ENCODE measurements around the gene IGFBP2.

Gene IGFBP2

GRCh38 chr2:216663846-216664245 lies 30.6 kb downstream of the IGFBP2 start:
- peaks cover 4% of the 10 kb centered on the region for H3K27me3 Mint-ChIP-seq (ENCODE audit: low read depth)
- peak overlapping the region in 1 of 3 experiments; percentile 53 for H3K27ac Mint-ChIP-seq
- no peaks in the 10 kb centered on the region for H3K9me3 Mint-ChIP-seq
- peaks cover 20% of the 10 kb centered on the region for H3K4me1 Mint-ChIP-seq
- no peak overlapping the region for H3K4me3 Mint-ChIP-seq
- TF ChIP-seq, protein P1, sequence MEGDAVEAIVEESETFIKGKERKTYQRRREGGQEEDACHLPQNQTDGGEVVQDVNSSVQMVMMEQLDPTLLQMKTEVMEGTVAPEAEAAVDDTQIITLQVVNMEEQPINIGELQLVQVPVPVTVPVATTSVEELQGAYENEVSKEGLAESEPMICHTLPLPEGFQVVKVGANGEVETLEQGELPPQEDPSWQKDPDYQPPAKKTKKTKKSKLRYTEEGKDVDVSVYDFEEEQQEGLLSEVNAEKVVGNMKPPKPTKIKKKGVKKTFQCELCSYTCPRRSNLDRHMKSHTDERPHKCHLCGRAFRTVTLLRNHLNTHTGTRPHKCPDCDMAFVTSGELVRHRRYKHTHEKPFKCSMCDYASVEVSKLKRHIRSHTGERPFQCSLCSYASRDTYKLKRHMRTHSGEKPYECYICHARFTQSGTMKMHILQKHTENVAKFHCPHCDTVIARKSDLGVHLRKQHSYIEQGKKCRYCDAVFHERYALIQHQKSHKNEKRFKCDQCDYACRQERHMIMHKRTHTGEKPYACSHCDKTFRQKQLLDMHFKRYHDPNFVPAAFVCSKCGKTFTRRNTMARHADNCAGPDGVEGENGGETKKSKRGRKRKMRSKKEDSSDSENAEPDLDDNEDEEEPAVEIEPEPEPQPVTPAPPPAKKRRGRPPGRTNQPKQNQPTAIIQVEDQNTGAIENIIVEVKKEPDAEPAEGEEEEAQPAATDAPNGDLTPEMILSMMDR (IDR thresholded peaks at IDR 0.05; ENCODE audit: unreplicated experiment in 3 of 3), result no peak
- H3K36me3 Mint-ChIP-seq (ENCODE audit: low read depth), result peaks cover 35% of the 10 kb centered on the region

- no peak overlapping the region for H3K4me3 Mint-ChIP-seq
- TF ChIP-seq, protein P1 (IDR thresholded peaks at IDR 0.05; ENCODE audit: unreplicated experiment in 3 of 3), result no peak
- peak overlapping the region in 1 of 3 experiments; percentile 53 for H3K27ac Mint-ChIP-seq
- H3K27me3 Mint-ChIP-seq (ENCODE audit: low read depth), result peaks cover 4% of the 10 kb centered on the region
- H3K9me3 Mint-ChIP-seq, result no peaks in the 10 kb centered on the region
- peaks cover 13% of the 10 kb centered on the region for H3K4me1 Mint-ChIP-seq
- H3K36me3 Mint-ChIP-seq (ENCODE audit: low read depth), result peaks cover 28% of the 10 kb centered on the region
Measured at GRCh38 chr2:216664593-216665034, 31.4 kb downstream of the IGFBP2 start.

DNA sequence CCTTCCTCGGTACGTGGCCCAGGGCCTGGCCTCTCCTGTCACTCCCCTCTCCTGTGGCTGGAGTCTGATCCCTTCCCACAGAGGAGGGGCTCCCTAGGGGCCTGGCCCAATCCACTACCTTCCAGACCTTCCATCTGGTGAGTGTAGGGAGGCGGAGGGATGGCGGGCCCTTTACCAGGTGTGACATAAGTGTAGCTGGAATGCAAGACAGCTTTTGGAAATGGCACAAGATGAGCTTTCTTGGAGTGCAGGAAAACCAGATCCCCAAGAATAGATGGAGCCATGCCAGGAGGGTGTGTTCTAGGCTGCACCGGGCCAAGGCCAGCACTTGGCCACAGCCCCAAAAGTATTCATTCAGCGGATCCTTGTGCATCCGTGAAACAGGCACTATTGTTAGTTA lies 32.0 kb downstream of the IGFBP2 start:
- H3K4me1 Mint-ChIP-seq, result peaks cover 12% of the 10 kb centered on the region
- H3K36me3 Mint-ChIP-seq (ENCODE audit: low read depth), result peaks cover 23% of the 10 kb centered on the region
- H3K9me3 Mint-ChIP-seq, result no peaks in the 10 kb centered on the region
- TF ChIP-seq, protein P1 (IDR thresholded peaks at IDR 0.05; ENCODE audit: unreplicated experiment in 3 of 3), result no peak
- no peak overlapping the region for H3K4me3 Mint-ChIP-seq
- H3K27me3 Mint-ChIP-seq (ENCODE audit: low read depth), result peaks cover 4% of the 10 kb centered on the region
- no peak overlapping the region for H3K27ac Mint-ChIP-seq

- Mint-ChIP-seq H3K36me3 (ENCODE audit: low read depth) (peaks cover 18% of the 10 kb centered on the region), H3K4me1 (peaks cover 12% of the 10 kb centered on the region), H3K4me3 (no peak overlapping the region), H3K9me3 (no peaks in the 10 kb centered on the region), H3K27me3 (ENCODE audit: low read depth) (peaks cover 4% of the 10 kb centered on the region), H3K27ac (no peak overlapping the region)
- TF ChIP-seq, protein P1 (IDR thresholded peaks at IDR 0.05; ENCODE audit: unreplicated experiment in 3 of 3), result no peak
Measured at GRCh38 chr2:216665717-216666116, 32.5 kb downstream of the IGFBP2 start.

DNA sequence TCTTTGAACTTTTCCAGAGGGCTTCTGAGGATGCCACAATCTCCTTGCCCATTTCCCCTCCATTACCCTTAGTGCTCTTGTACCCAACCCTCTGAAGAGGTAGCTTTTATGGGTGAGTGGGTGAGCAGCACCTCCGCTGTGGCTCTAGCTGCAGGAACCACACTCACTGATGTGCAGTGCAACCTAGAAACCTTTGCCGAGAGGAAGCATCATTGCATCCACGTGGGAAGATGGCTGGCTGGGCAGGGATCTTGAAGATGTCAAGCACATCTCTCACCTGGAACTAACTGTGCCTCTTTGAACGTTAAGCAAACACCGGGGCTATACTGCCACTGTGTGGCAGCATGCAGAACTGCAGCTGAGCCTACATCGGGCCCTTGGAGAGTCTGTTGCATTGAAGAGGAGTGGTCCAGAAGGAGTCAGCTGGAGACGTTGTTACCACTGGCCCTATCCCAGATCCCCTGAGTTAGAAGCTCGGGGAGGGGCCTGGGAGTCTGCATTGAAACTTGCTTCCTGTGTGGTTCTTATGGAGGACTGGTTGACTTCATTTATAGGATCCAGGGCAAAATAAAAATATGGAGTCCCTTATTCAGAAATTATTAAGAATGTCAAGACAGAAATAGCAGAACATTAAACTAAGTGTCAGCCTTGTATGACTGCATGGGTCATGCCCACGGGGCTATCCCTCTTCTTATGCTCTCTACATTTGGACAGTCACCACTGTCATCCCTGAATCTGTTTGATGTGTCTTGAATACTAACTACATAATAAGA lies 33.4 kb downstream of the IGFBP2 start:
- TF ChIP-seq, protein P1 (IDR thresholded peaks at IDR 0.05; ENCODE audit: unreplicated experiment in 3 of 3), result peak; percentile 93 to 98 (median 97)
- peak overlapping the region in 1 of 3 experiments; percentile 30 for H3K27ac Mint-ChIP-seq
- peaks cover 19% of the 10 kb centered on the region for H3K4me1 Mint-ChIP-seq
- peaks cover 4% of the 10 kb centered on the region for H3K27me3 Mint-ChIP-seq (ENCODE audit: low read depth)
- no peak overlapping the region for H3K4me3 Mint-ChIP-seq
- H3K36me3 Mint-ChIP-seq (ENCODE audit: low read depth), result peaks cover 12% of the 10 kb centered on the region
- no peaks in the 10 kb centered on the region for H3K9me3 Mint-ChIP-seq

All from nephron (organoid).